Measurements from ENCODE around the gene PAGR1. TPM values are rescaled to one million over a fixed set of nuclear protein-coding genes. Genes with fewer than 3 reads are reported as not detected.
A peak's percentile ranks its signal among the peaks of the same experiment; 100 is the strongest.

The PAGR1 gene
- total and polyA plus RNA-seq, 9 of the 15 experiments (the other 6 are each of a cell fraction or from before 2014, with no cell fraction given) = 1.4 to 58.2 (median 16.8) TPM

DNA sequence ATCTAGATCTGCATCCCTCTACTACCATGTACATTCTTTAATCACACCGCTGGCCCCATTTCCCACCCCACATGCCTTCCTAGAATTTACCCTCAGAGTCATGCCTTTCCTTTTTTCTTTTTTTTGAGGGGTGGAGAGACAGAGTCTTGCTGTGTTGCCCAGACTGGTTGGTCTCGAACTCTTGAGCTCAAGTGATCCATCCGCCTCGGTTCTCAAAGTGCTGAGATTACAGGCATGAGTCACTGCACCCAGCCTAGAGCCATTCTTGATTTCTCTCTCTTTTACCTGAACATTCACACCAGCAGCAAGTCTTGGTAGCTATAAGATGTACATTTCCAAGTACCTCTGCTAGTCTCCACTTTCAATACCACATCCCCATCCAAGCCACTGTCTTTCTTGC, 2.1 kb downstream of the PAGR1 start:
- POLR2A ChIA-PET = interaction anchor here (0.6 to 1.3 kb wide), 5 partner anchors 8 to 235 kb away, joined by 3 to 4 read pairs (median 3); partner anchors contain the start of gene QPRT
- Histone ChIP-seq H3K4me2 (ENCODE audit: insufficient read depth, low read length) (no peak overlapping the region), H3K4me1 (replicated peaks in 1 of 2; ENCODE audit: control insufficient read depth in 2 of 2, insufficient read depth in 2 of 2, low read length in 2 of 2) (peaks cover 17 to 57% of the 10 kb centered on the region in 2 experiments), H3K27ac (ENCODE audit: extremely low read depth, low read depth, low read length) (no peak overlapping the region), H3K9ac (ENCODE audit: insufficient read depth in 1 of 2, low read depth in 2 of 2, low read length in 2 of 2) (no peak overlapping the region; a peak in 1 of 4 replicates), H2AFZ (ENCODE audit: low read depth, low read length) (no peak overlapping the region), H3K9me3 (replicated peaks; ENCODE audit: control insufficient read depth, insufficient read depth, low read depth, low read length) (no peaks in the 10 kb centered on the region), H3K9me1 (ENCODE audit: control insufficient read depth, insufficient read depth, low read length) (no peaks in the 10 kb centered on the region), H3K79me2 (ENCODE audit: control insufficient read depth, insufficient read depth, low read length) (peaks cover 21% of the 10 kb centered on the region), H4K20me1 (replicated peaks; ENCODE audit: control insufficient read depth, insufficient read depth, low read length) (no peaks in the 10 kb centered on the region; the same call in 1 of the 2 replicates), H3K36me3 (ENCODE audit: control insufficient read depth, insufficient read depth, low read length) (peaks cover 23% of the 10 kb centered on the region), H3K4me3 (no peak overlapping the region), H3K27me3 (ENCODE audit: control insufficient read depth in 2 of 2, insufficient read depth in 2 of 2, low read length in 2 of 2) (no peaks in the 10 kb centered on the region)
- intact Hi-C loops (cut with micrococcal nuclease) (loop anchor here (5.0 to 10.0 kb wide), 2 partner anchors 116 to 207 kb away; partner anchors contain the start of gene C16orf92), in situ Hi-C loops (cut with MboI) (no loop called here)
- TF ChIP-seq ZNF696 (CRISPR knock-in tag; conservative IDR thresholded peaks at IDR 0.05) = no peak
- TF ChIP-seq CEBPB (tag; IDR thresholded peaks at IDR 0.05) = no peak
- TF ChIP-seq, protein P1, sequence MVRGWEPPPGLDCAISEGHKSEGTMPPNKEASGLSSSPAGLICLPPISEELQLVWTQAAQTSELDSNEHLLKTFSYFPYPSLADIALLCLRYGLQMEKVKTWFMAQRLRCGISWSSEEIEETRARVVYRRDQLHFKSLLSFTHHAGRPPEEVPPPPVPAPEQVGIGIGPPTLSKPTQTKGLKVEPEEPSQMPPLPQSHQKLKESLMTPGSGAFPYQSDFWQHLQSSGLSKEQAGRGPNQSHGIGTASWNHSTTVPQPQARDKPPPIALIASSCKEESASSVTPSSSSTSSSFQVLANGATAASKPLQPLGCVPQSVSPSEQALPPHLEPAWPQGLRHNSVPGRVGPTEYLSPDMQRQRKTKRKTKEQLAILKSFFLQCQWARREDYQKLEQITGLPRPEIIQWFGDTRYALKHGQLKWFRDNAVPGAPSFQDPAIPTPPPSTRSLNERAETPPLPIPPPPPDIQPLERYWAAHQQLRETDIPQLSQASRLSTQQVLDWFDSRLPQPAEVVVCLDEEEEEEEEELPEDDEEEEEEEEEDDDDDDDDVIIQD (CRISPR knock-in tag; IDR thresholded peaks at IDR 0.05) = no peak
- TF ChIP-seq CHD1 (IDR thresholded peaks at IDR 0.05; ENCODE audit: low read length) = no peak
- no peak for TF ChIP-seq ZNF354B (CRISPR knock-in tag; IDR thresholded peaks at IDR 0.05)
- TF ChIP-seq SP2 (IDR thresholded peaks at IDR 0.05; ENCODE audit: extremely low read depth, low read depth, low read length, poor library complexity, severe bottlenecking) = no peak
- CTCF ChIA-PET (ENCODE audit: low intra/inter-chr PET ratio) = no interaction called here
- ATAC-seq (no peak), FAIRE-seq (peak; percentile 44), DNase-seq (ENCODE audit: extremely low read depth in 1 of 4, low spot score in 3 of 4) (no peak)
- no TSS peak for BruUV-seq (replicated peaks)
- 58% methylated on average over 4 of the region's 4 CpGs for WGBS (ENCODE audit: insufficient coverage, low coverage, missing lambda C conversion rate)

Data from K562 (cell line).